ENCODE results near the gene PDE4D. TPM values are rescaled to one million over a fixed set of nuclear protein-coding genes. Genes with fewer than 3 reads are reported as not detected.

PDE4D gene
- total and polyA plus RNA-seq, 12 donors: 1.2 to 18.9 (median 2.1) TPM

DNA sequence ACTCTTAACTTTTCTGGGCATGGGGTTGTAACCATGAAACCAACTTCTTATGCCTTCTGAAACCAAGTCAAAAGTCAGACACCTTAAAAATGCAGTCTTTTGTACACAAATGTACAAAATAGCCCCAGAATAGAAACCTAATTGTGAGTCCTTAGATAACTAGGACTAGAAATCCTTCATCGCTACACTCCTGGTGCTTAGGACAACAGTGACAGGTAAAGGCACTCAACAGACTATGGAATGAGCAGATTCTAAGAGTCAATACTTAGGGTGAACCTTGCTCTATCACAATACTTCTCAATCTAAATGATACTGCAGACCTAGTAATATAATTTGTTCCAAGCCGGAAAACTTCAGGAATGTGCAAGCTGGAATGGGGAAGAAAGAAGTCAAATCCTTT is 163.7 kb downstream of the PDE4D start:
- intact Hi-C loops (cut with DNase I): no loop called here
- TF ChIP-seq, protein P1, sequence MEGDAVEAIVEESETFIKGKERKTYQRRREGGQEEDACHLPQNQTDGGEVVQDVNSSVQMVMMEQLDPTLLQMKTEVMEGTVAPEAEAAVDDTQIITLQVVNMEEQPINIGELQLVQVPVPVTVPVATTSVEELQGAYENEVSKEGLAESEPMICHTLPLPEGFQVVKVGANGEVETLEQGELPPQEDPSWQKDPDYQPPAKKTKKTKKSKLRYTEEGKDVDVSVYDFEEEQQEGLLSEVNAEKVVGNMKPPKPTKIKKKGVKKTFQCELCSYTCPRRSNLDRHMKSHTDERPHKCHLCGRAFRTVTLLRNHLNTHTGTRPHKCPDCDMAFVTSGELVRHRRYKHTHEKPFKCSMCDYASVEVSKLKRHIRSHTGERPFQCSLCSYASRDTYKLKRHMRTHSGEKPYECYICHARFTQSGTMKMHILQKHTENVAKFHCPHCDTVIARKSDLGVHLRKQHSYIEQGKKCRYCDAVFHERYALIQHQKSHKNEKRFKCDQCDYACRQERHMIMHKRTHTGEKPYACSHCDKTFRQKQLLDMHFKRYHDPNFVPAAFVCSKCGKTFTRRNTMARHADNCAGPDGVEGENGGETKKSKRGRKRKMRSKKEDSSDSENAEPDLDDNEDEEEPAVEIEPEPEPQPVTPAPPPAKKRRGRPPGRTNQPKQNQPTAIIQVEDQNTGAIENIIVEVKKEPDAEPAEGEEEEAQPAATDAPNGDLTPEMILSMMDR (IDR thresholded peaks at IDR 0.05): no peak
- no peak for TF ChIP-seq POLR2A (IDR thresholded peaks at IDR 0.05)
- no peaks in the 10 kb centered on the region for H3K4me1 ChIP-seq (replicated peaks in 1 of 2)
- no peaks in the 10 kb centered on the region for H3K9me3 ChIP-seq (replicated peaks in 1 of 3)
- no peak for DNase-seq
- 79 to 86% (median 82%) methylated on average over 2 of the region's 2 CpGs for WGBS, 4 donors
- no peaks in the 10 kb centered on the region for H3K36me3 ChIP-seq (replicated peaks in 1 of 2)
- H3K4me3 ChIP-seq: no peak overlapping the region
- H3K27me3 ChIP-seq: no peaks in the 10 kb centered on the region
- H3K27ac ChIP-seq: no peak overlapping the region

DNA sequence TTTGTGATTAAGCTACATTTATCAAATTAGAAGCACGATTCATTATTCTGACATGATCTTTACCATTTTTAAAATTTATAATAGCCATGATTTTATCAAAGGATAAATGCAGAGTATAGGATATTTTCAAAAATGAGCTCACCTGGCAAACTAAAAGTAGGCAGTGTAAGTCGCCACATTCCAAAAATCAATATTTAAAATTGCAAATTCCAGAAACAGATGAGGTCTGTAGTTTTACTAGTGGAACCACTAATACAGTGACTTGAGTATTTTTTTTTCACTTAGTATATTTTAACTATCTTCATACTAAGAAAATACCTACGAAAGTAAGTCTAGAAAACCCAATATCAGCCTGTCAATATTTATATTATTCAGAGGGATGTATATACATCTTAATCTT is 164.2 kb downstream of the PDE4D start:
- H3K27ac ChIP-seq: no peak overlapping the region
- H3K27me3 ChIP-seq: no peaks in the 10 kb centered on the region
- 78 to 83% (median 79%) methylated on average over 3 of the region's 3 CpGs for WGBS, 4 donors
- DNase-seq: no peak
- no peaks in the 10 kb centered on the region for H3K36me3 ChIP-seq (replicated peaks in 1 of 2)
- H3K4me1 ChIP-seq (replicated peaks in 1 of 2): no peaks in the 10 kb centered on the region
- intact Hi-C loops (cut with DNase I): no loop called here
- TF ChIP-seq, protein P1 (IDR thresholded peaks at IDR 0.05): no peak
- TF ChIP-seq POLR2A (IDR thresholded peaks at IDR 0.05): no peak
- H3K9me3 ChIP-seq (replicated peaks in 1 of 3): no peaks in the 10 kb centered on the region
- H3K4me3 ChIP-seq: no peak overlapping the region

DNA sequence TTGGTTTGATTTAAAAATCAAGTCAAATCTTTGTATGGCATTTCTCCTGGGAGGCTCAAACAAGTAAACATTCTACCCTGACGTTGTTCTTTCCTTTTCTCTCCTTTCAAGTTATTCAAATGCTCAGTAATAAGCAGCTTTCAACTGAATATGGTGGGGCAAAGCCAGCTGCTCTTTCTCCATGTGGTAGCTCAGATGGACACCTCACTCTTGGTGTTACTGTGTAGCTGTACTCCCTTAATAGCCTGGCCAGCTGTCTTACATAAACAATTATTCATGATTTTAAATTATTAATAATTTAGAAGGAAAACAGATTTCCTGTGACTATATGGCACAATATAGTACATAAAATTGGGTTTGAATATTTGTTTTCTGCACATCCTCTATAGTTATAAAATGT is 165.2 kb downstream of the PDE4D start:
- H3K27me3 ChIP-seq: no peaks in the 10 kb centered on the region
- H3K9me3 ChIP-seq (replicated peaks in 1 of 3): no peaks in the 10 kb centered on the region
- 39 to 72% (median 56%) methylated on average over 1 of the region's 1 CpG for WGBS, 4 donors
- H3K27ac ChIP-seq: no peak overlapping the region
- H3K4me1 ChIP-seq (replicated peaks in 1 of 2): no peaks in the 10 kb centered on the region
- intact Hi-C loops (cut with DNase I): no loop called here
- no peaks in the 10 kb centered on the region for H3K36me3 ChIP-seq (replicated peaks in 1 of 2)
- H3K4me3 ChIP-seq: no peak overlapping the region
- no peak for TF ChIP-seq POLR2A (IDR thresholded peaks at IDR 0.05)
- TF ChIP-seq, protein P1 (IDR thresholded peaks at IDR 0.05): no peak
- DNase-seq: no peak

DNA sequence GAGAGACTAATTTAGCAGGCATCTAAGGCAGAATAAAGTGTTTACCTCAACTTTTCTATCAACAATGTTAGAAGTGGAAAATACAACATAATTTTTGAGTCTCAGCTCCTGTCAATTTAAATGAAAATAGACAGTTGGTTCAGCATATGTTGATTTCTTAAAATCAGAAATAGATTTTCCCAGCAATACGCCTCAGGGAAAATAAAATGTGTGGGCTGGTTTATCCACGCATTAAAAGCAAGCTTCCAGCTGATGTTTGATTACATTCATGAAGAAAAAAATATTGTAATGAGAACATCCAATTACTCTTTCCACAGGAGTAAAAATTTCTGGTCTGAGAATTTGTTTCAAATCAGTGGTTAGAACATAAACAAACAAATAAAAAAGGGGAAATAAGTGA is 166.3 kb downstream of the PDE4D start:
- 62 to 83% (median 76%) methylated on average over 2 of the region's 2 CpGs for WGBS, 4 donors
- intact Hi-C loops (cut with DNase I): no loop called here
- Histone ChIP-seq H3K27ac (no peak overlapping the region), H3K36me3 (replicated peaks in 1 of 2) (no peaks in the 10 kb centered on the region), H3K4me3 (no peak overlapping the region), H3K27me3 (no peaks in the 10 kb centered on the region), H3K9me3 (replicated peaks in 1 of 3) (no peaks in the 10 kb centered on the region), H3K4me1 (replicated peaks in 1 of 2) (no peaks in the 10 kb centered on the region)
- TF ChIP-seq, protein P1 (IDR thresholded peaks at IDR 0.05): no peak
- no peak for TF ChIP-seq POLR2A (IDR thresholded peaks at IDR 0.05)
- DNase-seq: no peak
